Smooth muscle cell (in vitro differentiated cells): ENCODE results near the gene ST7. TPM values are rescaled to one million over a fixed set of nuclear protein-coding genes. Genes with fewer than 3 reads are reported as not detected.

ENCODE experiments used
- DNase-seq: peaks from one replicate; lab custom pipeline; 2025; ENCODE audit not compliant: unreplicated experiment; lab: John Stamatoyannopoulos, UW
- H2AFZ ChIP-seq: fragments of 200-600 bp; sonication (generic); 2 replicates; pipeline ENCODE4 v1.6.0; 2016; ENCODE audit warnings: antibody characterized with exemption, low read depth, mild to moderate bottlenecking
- H3F3A ChIP-seq: fragments of 200-600 bp; sonication (generic); 2 replicates; pipeline ENCODE4 v1.6.0; 2017; ENCODE audit warnings: antibody characterized with exemption, low read depth
- H3K27ac ChIP-seq: fragments of 200-600 bp; sonication (generic); 2 replicates; pipeline ENCODE4 v1.5.1; 2016; ENCODE audit warnings: low read depth, mild to moderate bottlenecking
- H3K27me3 ChIP-seq: fragments of 200-600 bp; sonication (generic); 2 replicates; pipeline ENCODE4 v1.6.1; 2016; ENCODE audit warnings: low read depth, mild to moderate bottlenecking
- H3K36me3 ChIP-seq: fragments of 200-600 bp; sonication (generic); 2 replicates; pipeline ENCODE4 v1.5.1; 2016; ENCODE audit warnings: low read depth
- H3K4me1 ChIP-seq: fragments of 200-600 bp; sonication (generic); 2 replicates; pipeline ENCODE4 v1.5.1; 2016; ENCODE audit warnings: low read depth
- H3K4me2 ChIP-seq: fragments of 200-600 bp; sonication (generic); 2 replicates; pipeline ENCODE4 v1.6.0; 2016; ENCODE audit warnings: mild to moderate bottlenecking
- H3K4me3 ChIP-seq: fragments of 200-600 bp; sonication (generic); 2 replicates; pipeline ENCODE4 v1.5.1; 2016; ENCODE audit warnings: mild to moderate bottlenecking
- H3K79me2 ChIP-seq: fragments of 200-600 bp; sonication (generic); 2 replicates; pipeline ENCODE4 v1.6.0; 2016; ENCODE audit warnings: low read depth, mild to moderate bottlenecking
- H3K9ac ChIP-seq: fragments of 200-600 bp; sonication (generic); 2 replicates; pipeline ENCODE4 v1.6.0; 2016; ENCODE audit warnings: low read depth
- H3K9me3 ChIP-seq: fragments of 200-600 bp; sonication (generic); replicated peaks from 2 replicates; pipeline ENCODE4 v1.5.1; 2016; ENCODE audit warnings: low read depth
- H4K20me1 ChIP-seq: fragments of 200-600 bp; sonication (generic); 2 replicates; pipeline ENCODE4 v1.6.0; 2016; ENCODE audit warnings: low read depth
- WGBS: methylation state at CpG from one replicate; pipeline ENCODE4 v1.1.7; 2016; ENCODE audit warnings: low lambda C conversion rate; 5-methylcytosine and 5-hydroxymethylcytosine counted together
- polyA plus RNA-seq: library from polyadenylated mRNA; unstranded; fragments of >200 nt; fragmentation: Nextera tagmentation; extraction: Ambion mirVana; gene quantifications from 2 replicates; pipeline ENCODE4 v1.2.1, GENCODE V29; 2016
- total RNA-seq: library from RNA; depleted of rRNA; stranded (reverse); fragments of >200 nt; gene quantifications from 2 replicates; pipeline ENCODE4 v1.2.3, GENCODE V29; 2014
- TF ChIP-seq, protein P1 (sequence below): fragments of 200-600 bp; sonication (generic); IDR thresholded peaks from 2 replicates; pipeline ENCODE4 v1.5.1; 2017; ENCODE audit warnings: borderline replicate concordance, mild to moderate bottlenecking, antibody characterized with exemption; ENCODE audit not compliant: insufficient read depth, poor library complexity, severe bottlenecking

ST7 gene
- total and polyA plus RNA-seq, 2 experiments from 2014 or later = 23.2 to 26.1 TPM

DNA sequence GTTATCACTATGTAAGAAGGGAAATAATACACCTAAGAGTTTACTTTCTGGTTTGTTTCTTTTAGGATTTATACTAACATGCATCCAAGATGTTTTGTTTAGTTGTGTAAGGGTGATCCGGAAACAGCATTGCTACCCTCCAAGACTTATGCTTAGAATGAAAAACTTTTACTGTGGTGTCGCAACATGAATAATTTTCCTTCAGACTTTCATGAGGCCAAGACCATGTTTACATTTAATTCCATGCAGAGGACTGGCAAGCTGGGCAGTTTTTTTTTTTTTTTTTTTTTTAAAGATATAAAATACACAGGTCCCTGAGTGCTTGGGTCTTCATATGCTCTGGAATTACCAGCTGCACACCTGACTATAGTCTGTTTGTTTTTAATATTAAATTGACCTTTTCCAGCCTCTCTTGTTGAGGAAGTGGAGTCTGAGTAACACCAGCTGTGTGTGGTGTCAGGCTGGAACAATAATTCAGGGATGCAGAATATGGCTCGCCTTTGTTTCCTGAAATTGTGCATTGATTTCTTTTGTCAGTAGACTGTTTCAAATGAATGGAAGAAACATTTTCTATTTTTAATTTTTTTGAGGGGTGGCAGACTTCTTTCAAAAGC is 81.7 kb downstream of the ST7 start:
- Histone ChIP-seq H2AFZ (no peak overlapping the region), H3K4me3 (no peak overlapping the region), H3K36me3 (no peaks in the 10 kb centered on the region), H3K4me2 (no peak overlapping the region), H3K9me3 (no peaks in the 10 kb centered on the region), H3K27ac (no peak overlapping the region), H3K27me3 (no peaks in the 10 kb centered on the region), H4K20me1 (peaks cover 42% of the 10 kb centered on the region), H3F3A (no peaks in the 10 kb centered on the region), H3K79me2 (peaks cover 43% of the 10 kb centered on the region), H3K9ac (no peak overlapping the region), H3K4me1 (no peaks in the 10 kb centered on the region)
- DNase-seq = no peak
- 59% methylated on average over 3 of the region's 3 CpGs for WGBS
- TF ChIP-seq, protein P1, sequence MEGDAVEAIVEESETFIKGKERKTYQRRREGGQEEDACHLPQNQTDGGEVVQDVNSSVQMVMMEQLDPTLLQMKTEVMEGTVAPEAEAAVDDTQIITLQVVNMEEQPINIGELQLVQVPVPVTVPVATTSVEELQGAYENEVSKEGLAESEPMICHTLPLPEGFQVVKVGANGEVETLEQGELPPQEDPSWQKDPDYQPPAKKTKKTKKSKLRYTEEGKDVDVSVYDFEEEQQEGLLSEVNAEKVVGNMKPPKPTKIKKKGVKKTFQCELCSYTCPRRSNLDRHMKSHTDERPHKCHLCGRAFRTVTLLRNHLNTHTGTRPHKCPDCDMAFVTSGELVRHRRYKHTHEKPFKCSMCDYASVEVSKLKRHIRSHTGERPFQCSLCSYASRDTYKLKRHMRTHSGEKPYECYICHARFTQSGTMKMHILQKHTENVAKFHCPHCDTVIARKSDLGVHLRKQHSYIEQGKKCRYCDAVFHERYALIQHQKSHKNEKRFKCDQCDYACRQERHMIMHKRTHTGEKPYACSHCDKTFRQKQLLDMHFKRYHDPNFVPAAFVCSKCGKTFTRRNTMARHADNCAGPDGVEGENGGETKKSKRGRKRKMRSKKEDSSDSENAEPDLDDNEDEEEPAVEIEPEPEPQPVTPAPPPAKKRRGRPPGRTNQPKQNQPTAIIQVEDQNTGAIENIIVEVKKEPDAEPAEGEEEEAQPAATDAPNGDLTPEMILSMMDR = no peak

DNA sequence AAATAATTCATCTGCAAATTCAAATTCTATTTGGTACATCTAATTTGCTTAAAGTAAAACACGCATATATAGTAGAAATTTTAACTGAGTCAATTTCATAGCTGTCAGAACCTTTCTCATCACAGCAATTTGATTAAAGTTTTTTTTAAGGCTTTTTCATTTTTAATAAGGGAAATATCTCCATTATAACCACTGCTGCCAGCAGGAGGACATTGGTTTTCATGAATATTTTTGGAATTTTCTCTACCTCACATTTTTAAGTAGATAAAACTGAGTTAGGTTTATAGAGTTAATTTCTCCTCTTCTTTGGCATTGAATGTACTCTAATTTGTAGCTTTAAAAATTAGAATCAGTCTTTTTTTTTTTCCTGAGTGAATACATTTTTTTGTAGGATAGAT is 82.2 kb downstream of the ST7 start:
- no peak overlapping the region for H3K4me2 ChIP-seq
- 100% methylated on average over 1 of the region's 1 CpG for WGBS
- no peaks in the 10 kb centered on the region for H3K36me3 ChIP-seq
- H2AFZ ChIP-seq = no peak overlapping the region
- TF ChIP-seq, protein P1 = no peak
- no peaks in the 10 kb centered on the region for H3K9me3 ChIP-seq
- H3K27ac ChIP-seq = no peak overlapping the region
- H3F3A ChIP-seq = no peaks in the 10 kb centered on the region
- H3K79me2 ChIP-seq = peaks cover 39% of the 10 kb centered on the region
- no peak overlapping the region for H3K4me3 ChIP-seq
- DNase-seq = no peak
- no peaks in the 10 kb centered on the region for H3K27me3 ChIP-seq
- no peak overlapping the region for H3K9ac ChIP-seq
- no peaks in the 10 kb centered on the region for H3K4me1 ChIP-seq
- H4K20me1 ChIP-seq = peaks cover 42% of the 10 kb centered on the region

DNA sequence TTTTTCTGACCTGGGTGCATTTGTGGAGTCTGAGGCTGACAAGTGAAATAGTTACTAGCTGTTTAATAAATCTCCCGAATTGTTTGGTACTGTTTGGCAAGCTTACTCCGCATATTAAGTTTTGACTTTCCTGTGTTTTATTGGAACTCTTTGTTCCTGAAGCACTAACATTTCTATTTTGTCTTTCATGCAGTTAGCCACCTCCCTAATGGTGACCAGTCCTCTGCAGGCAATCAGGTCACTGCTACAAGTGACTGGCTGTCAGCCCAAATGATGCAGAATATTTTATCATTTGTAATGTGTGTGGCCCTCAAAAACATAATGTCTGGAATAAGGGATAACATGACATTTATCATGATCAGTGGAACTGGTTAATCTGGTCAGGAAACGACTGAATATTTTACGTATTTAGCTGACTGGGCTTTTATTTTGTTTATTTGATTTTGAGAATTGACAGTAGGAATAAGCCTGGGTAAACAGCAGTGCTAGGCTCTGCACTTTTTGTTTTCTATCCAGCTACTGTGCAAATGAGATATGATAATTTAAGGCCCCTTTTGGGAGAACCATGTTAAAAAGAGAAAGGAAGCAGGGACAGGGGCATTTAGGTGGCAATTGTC is 82.9 kb downstream of the ST7 start:
- peaks cover 39% of the 10 kb centered on the region for H3K79me2 ChIP-seq
- H3F3A ChIP-seq = no peaks in the 10 kb centered on the region
- H3K27ac ChIP-seq = no peak overlapping the region
- no peak overlapping the region for H2AFZ ChIP-seq
- 80% methylated on average over 4 of the region's 4 CpGs for WGBS
- H3K27me3 ChIP-seq = no peaks in the 10 kb centered on the region
- H3K36me3 ChIP-seq = no peaks in the 10 kb centered on the region
- no peak overlapping the region for H3K9ac ChIP-seq
- DNase-seq = no peak
- H3K4me1 ChIP-seq = no peaks in the 10 kb centered on the region
- peaks cover 42% of the 10 kb centered on the region for H4K20me1 ChIP-seq
- no peak overlapping the region for H3K4me3 ChIP-seq
- no peak overlapping the region for H3K4me2 ChIP-seq
- TF ChIP-seq, protein P1 = no peak
- no peaks in the 10 kb centered on the region for H3K9me3 ChIP-seq

DNA sequence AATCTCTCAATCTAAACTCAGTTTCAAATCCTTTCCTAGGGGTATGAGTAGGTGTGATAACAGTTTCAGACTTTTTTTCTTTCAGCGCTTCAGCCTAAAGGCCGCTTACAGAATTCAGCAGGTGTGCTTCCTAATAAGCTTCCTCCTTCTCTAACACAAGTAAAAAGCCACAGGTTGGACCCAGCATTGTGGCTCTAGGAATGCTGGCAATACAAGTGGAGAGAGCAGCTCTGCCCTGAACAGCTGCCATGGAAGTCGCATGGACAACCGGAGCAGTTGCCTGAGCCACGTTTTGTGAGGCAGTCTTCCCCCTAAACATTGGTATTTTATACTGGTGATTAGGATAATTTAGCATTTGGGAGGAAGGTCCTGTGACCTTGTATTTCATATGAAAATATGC is 83.5 kb downstream of the ST7 start:
- Histone ChIP-seq H3K27me3 (no peaks in the 10 kb centered on the region), H3K79me2 (peaks cover 39% of the 10 kb centered on the region), H3K4me3 (no peak overlapping the region), H3K27ac (no peak overlapping the region), H3F3A (no peaks in the 10 kb centered on the region), H3K9me3 (no peaks in the 10 kb centered on the region), H3K4me1 (no peaks in the 10 kb centered on the region), H3K4me2 (no peak overlapping the region), H2AFZ (no peak overlapping the region), H3K9ac (no peak overlapping the region), H4K20me1 (peaks cover 42% of the 10 kb centered on the region), H3K36me3 (no peaks in the 10 kb centered on the region)
- TF ChIP-seq, protein P1 = no peak
- no peak for DNase-seq
- WGBS = 91% methylated on average over 5 of the region's 5 CpGs
